SW480 (cell line): ENCODE results near the gene SULT1A3.
"Not testable (repeated sequence)": the region's sequence is repeated elsewhere in the genome, so short reads cannot be mapped to it uniquely, and the experiment has no call there.

ENCODE experiments used
- DNase-seq: peaks from one replicate; pipeline ENCODE4 v3.0.0-alpha.2; 2016; ENCODE audit warnings: low spot score

Gene SULT1A3

DNA sequence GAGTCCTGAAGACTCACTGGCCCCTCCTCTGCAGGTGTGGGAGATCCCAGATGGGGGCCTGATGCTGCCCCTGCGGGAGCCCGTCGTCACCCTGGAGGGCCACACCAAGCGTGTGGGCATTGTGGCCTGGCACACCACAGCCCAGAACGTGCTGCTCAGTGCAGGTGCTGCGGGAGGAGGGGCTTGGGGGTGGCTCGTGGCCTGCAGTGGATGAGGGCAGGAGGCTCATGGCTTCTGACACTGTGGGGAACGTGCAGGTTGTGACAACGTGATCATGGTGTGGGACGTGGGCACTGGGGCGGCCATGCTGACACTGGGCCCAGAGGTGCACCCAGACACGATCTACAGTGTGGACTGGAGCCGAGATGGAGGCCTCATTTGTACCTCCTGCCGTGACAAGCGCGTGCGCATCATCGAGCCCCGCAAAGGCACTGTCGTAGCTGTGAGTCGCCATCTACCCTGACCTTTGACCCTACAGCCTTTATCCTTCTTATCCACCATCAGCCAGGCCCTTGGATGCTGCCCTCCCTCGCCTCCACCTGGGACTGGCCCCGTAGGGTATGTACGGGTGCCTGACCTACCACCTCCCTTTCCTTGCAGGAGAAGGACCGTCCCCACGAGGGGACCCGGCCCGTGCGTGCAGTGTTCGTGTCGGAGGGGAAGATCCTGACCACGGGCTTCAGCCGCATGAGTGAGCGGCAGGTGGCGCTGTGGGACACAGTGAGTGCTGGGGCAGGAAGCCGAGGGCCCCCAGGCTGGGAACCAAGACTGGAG lies 12.1 kb upstream of the SULT1A3 start:
- no peak for DNase-seq

DNA sequence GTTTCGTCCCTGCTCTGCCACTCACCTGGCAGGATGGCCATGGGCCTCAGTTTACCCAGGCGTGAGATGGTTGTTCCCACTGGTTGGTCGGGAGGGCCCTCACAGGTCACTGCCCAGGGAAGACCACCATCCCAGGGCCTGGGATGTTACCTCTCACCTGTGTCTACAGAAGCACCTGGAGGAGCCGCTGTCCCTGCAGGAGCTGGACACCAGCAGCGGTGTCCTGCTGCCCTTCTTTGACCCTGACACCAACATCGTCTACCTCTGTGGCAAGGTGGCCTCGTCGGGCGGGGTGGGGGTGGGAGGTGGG lies 11.5 kb upstream of the SULT1A3 start:
- no peak for DNase-seq

DNA sequence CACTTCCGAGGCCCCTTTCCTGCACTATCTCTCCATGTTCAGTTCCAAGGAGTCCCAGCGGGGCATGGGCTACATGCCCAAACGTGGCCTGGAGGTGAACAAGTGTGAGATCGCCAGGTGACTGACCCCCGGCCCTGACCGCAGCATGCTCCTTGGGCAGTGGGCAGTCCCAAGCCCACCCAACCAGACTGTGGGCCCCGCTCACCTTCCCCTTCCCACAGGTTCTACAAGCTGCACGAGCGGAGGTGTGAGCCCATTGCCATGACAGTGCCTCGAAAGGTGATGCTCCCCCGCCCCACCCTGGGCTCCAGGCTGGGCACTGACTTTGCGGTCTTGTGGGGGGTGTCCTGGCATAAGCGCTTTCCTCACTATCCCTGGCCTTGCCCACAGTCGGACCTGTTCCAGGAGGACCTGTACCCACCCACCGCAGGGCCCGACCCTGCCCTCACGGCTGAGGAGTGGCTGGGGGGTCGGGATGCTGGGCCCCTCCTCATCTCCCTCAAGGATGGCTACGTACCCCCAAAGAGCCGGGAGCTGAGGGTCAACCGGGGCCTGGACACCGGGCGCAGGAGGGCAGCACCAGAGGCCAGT lies 11.0 kb upstream of the SULT1A3 start:
- no peak for DNase-seq

DNA sequence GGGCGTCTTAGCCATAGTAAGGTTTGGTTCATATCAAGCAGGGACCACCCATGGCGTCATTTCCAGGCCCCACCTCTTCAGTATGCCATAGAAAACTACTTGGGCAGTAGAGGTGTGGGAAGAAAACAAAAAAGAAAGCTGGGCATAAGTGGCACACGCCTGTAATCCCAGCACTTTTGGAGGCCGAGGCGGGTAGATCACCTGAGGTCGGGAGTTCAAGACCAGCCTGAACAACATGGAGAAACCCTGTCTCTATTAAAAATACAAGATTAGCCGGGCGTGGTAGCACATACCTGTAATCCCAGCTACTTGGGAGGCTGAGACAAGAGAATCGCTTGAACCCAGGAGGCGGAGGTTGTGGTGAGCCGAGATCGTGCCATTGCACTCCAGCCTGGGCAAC lies 7.9 kb upstream of the SULT1A3 start:
- DNase-seq: not testable (repeated sequence)

DNA sequence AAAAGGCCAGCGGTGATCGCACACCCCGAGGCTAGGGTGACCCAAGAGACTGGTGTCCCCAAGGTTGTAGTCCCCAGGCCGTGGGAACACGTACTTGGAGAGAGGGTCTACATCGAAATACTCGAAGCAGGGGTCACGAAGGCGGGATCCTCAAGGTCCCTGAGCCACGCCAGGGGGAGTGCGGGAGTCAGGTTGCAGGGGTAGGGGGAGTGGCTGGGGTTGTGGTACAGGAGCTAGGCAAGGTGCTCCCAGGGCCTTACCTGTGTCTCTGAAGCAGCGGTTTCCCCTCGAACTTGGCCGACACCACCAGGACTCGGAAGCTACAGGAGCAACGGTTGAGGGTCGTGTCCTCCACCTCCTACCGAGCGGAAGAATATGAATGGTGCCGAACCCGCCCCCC lies 6.0 kb upstream of the SULT1A3 start:
- DNase-seq: not testable (repeated sequence)

DNA sequence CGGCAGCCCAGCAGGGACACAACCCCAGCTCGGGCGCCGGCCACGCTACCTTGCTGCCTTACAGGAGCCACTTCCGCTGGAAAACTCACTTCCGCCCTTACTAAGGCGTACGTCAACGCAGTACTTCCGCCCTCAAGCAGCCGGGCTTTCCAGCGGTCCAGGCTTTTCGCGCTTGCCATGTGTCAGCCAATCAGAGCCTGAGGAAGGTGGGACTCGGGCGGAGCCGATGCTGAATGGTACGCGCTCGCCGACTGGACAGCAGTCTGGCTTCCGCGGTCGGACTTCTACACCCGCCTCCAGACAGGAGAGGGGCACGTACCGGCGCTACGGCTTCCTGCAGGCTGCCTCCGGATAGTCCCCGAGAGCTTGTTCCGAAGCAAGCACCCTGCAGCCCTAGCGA lies 5.4 kb upstream of the SULT1A3 start, which contains the start of the genes BOLA2B and SLX1A:
BOLA2B (minus strand) TSS at position 52 of the 400 bp plus-strand sequence. CDS start 71 bp downstream, outside the sequence.
SLX1A (plus strand) TSS at position 261 of the 400 bp plus-strand sequence. CDS start 210 bp downstream, outside the sequence.
- DNase-seq: not testable (repeated sequence)

DNA sequence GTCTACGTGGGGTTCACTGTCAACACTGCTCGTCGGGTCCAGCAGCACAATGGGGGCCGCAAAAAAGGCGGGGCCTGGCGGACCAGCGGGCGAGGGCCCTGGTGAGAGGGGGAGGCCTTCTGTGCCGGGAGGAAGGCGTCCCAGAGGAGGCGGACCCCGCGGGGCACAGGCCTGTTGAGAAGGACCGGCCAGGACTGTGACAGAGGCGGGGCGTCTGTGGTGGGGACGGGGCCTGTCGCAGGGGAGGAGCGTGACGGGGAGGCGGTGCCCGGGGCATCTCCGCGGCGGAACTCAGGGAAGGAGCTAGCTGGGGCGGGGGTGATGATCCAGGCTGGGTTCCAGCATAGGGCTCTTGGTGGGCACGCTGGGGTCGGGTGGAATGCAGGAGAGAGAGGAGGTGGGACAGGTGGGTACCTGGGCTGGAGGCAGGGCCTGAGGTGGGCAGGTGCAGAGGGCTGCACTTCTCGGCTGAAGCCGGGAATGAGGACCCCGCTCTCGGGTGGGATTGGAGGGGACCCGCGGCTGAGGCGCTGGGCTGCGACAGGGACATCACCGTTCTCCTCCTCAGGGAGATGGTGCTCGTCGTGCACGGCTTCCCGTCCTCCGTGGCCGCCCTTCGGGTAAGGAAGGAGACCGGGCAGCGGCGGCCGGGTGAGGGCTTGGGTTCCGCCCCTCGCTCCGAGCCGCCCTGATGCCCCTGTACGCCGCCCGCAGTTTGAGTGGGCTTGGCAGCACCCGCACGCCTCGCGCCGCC lies 4.7 kb upstream of the SULT1A3 start:
- not testable (repeated sequence) for DNase-seq

DNA sequence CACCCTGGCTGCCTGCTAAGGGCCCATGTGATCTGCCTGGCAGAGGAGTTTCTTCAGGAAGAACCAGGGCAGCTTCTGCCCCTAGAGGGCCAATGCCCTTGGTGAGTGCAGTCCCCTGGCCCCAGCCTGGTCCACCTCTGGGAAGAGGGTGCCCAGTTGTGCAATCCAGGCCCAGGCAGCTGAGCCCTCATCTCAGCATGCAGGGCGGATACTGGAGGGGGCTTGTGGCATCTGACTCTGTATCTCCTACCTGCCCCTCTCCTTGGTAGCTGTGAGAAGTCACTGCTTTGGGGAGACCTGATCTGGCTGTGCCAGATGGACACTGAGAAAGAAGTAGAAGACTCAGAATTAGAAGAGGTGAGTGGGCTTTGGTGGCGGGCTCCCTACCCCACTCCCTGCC lies 2.1 kb upstream of the SULT1A3 start:
- DNase-seq: not testable (repeated sequence)

DNA sequence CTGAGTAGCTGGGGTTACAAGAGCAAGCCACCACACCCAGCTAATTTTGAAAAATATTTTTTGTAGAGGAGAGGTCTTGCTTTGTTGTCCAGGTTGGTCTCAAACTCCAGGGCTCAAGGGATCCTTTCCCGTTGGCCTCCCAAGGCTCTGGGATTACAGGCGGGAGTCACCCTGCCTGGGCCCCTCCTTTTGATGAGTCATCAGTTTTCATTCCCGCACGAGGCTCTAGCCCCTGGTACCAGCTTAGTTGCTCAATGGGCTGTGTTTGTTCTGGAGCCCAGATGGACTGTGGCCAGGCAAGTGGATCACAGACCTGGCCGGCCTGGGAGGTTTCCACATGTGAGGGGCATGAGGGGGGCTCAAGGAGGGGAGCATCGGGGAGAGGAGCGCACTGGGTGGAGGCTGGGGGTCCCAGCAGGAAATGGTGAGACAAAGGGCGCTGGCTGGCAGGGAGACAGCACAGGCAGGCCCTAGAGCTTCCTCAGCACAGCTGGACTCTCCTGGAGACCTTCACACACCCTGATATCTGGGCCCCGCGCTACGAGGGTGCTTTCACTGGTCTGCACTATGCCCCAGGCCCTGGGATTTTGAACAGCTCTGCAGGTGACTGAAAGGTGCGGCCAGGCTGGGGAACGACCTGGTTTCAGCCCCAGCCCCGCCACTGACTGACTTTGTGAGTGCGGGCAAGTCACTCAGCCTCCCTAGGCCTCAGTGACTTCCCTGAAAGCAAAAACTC lies 721 bp downstream of the SULT1A3 start:
- DNase-seq: not testable (repeated sequence)

DNA sequence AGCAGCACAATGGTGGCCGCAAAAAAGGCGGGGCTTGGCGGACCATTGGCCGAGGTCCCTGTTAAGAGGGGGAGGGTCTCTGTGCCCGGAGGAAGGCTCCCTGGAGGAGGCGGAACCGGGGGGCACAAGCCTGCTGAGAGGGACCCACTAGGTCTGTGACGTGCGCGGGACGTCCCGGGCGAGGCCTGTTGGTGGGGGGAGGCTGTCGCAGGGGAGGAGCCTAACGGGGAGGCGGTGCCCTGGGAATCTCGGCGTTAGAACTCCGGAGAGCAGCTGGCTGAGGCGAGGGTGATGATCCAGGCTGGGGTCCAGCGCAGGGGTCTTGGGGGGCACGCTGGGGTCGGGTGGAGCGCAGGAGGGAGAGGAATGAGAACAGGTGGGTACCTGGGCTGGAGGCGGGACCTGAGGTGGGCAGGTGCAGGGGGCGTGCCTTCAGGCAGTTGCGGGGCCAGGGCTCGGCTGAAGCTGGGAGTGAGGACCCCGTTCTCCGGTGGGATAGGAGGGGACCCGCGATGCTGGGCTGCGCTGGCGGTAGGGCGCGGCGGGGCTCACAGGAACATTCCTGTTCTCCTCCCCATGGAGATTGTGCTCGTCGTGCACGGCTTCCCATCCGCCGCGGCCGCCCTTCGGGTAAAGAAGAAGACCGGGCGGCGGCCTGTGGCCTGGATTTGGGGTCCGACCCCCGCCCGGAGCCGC lies 6.6 kb downstream of the SULT1A3 start:
- not testable (repeated sequence) for DNase-seq

DNA sequence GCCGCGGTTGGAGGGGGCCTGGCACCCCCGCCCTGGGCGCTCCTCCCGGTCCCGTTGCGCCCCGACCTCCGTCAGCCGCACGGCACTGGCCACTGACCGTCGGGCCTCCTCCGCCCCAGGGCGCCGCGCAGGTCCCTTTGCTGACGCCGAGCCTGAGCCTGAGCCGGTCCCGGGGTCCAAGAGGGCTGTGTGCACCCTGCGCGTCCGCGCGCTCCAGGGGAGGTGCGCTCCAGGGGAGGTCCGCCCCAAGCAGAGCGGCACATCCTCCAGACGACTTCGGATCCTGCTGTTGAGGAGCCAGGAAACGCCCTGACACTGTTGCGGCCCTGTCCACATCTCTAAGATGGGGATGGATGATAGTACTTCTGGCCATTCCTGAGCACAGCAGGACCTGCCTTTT lies 7.2 kb downstream of the SULT1A3 start:
- DNase-seq: not testable (repeated sequence)

DNA sequence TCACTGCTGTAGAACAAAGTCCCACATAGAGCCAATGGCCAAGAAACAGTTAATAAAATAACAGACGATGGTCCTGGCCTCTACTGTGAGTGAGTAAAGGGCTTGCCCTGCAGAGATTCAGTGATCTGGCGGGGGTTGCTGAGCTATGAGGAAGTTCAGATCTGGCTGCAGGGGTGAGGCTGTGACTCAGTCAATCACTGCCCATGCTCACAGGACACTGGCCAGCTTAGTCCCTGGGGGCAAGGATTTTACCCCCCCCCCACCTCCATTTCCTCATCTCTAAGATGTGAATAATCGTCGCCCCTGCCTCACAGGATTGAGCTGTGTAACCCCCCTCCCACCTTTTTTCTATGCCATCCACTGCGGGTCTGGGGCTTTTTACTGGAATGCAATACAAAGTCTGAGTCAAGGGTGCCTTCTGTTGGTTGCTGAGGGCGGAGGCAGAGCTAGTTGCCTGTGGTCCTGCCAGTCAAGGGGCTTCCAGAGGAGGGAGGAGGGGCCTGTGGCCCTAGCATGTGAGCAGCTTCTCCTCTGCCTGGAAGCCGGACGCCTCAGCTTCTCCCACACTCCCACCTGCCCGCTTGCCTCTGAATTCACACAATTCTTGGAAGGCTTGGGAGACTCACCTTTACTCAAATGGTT lies 8.1 kb downstream of the SULT1A3 start:
- not testable (repeated sequence) for DNase-seq

DNA sequence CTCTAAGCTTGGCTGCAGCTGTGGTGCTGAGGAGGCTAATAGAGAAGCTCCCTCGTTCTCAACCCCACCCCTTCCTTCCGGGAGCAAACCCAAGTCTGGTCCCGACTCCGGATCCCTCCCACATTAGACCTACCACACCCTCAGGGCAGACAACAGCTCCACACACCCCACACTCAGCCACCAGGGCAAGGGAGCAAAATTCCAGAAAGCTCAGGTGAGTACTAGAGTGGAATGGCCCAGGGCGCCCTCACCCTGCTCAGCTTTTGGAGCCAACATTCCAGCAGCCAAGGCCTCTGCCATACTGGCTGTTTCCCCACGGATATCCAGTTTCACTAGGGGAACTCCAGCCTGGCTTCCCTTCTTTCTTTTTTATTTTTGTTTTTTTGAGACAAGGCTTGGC lies 10.0 kb downstream of the SULT1A3 start:
- DNase-seq: not testable (repeated sequence)

DNA sequence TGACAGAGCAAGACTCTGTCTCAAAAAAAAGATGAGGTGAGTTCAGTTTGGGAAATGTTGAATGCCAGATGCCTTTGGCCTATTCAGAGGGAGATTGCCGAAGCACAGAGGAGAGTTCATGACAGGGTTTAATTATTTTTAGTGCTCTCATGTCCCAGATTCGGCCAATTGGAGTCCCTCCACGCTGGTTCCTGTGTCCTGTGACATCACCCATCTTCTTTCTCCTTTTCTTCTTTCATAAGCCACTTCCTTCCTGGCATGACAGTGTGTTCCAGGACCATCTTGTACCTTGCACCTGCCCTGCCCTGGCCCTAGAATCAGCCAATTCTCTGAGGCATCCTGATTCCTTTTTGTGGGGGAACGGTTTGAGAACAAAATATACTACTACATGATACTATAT lies 12.4 kb downstream of the SULT1A3 start:
- DNase-seq: not testable (repeated sequence)

DNA sequence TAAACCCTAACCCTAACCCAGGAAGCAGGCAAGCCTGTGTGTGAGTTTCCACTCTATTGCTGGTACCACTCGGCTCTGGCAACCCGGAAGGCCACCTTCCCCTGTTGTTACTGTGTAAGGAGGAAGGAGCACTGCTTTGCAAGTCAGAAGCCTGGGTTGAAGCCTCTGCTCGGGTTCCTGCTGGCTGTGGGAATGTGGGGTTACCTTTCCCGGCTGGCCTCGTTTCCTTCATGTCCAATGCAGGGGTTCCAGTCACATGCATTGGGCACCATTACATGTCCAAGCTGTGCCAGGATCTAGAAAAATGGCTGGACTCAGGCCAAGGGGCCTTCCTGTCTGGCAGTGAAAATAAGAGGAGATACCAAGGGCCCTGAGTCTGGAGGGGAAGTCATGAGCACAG lies 18.0 kb downstream of the SULT1A3 start:
- not testable (repeated sequence) for DNase-seq

DNA sequence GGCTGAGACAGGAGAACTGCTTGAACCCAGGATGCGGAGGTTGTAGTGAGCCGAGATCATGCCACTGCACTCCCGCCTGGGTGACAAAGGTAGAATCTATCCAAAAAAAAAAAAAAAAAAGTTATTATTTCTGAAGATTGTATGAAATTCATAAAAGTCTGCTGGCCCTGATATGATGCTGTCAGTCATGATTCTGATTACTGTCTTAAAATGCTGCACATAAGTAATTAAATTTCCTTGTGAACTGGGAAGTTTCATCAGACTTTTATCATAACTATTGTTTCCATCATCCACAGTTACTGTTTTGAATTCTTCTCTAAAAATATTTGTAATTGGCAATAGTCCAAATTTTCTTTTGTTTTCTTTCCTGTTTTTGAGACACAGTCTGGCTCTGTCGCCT lies 49.3 kb downstream of the SULT1A3 start, which contains the start of gene NPIPB13:
NPIPB13 (minus strand) TSS at position 101 of the 400 bp plus-strand sequence. CDS start 2,906 bp downstream, outside the sequence.
- not testable (repeated sequence) for DNase-seq
